GM12874 (cell line): Measurements from ENCODE around the gene GABBR1.
A peak's percentile ranks its signal among the peaks of the same experiment; 100 is the strongest.

ENCODE experiments used
- CTCF ChIP-seq: IDR thresholded peaks from 2 replicates; pipeline ENCODE4 v1.5.1; 2011; ENCODE audit warnings: low read depth, mild to moderate bottlenecking, control low read depth, low read length, moderate library complexity; ENCODE audit not compliant: insufficient read depth

Gene GABBR1

GRCh38 chr6:29596381-29596900 is 36.5 kb downstream of the GABBR1 start:
- no peak for TF ChIP-seq CTCF

GRCh38 chr6:29593199-29593855 is 39.7 kb downstream of the GABBR1 start:
- TF ChIP-seq CTCF, result no peak

- no peak for TF ChIP-seq CTCF
These were observed 41.3 kb downstream of the GABBR1 start for GRCh38 chr6:29591677-29592076.

GRCh38 chr6:29590218-29590808 is 42.7 kb downstream of the GABBR1 start:
- no peak for TF ChIP-seq CTCF

GRCh38 chr6:29589423-29590048 is 43.4 kb downstream of the GABBR1 start:
- TF ChIP-seq CTCF, result peak; percentile 88

- TF ChIP-seq CTCF, result no peak
These were observed 48.2 kb downstream of the GABBR1 start, which contains the start of gene OR2H2 for GRCh38 chr6:29584821-29585220. TSS of gene OR2H2 (plus strand) at chr6:29585121. CDS start at chr6:29587945, 2,824 bp downstream.

GRCh38 chr6:29577544-29577943 is 55.4 kb downstream of the GABBR1 start:
- TF ChIP-seq CTCF, result no peak
